Trophoblast cell (in vitro differentiated cells and primary cell): ENCODE results near the gene RPRML.

Experiments used
- DNase-seq, 2 donors: peaks; one replicate each; pipeline ENCODE4 v3.0.0-alpha.2; 2016
- H2AFZ ChIP-seq: 2 replicates; pipeline ENCODE4 v1.6.1; 2013; ENCODE audit warnings: low read length, moderate library complexity, mild to moderate bottlenecking; ENCODE audit not compliant: insufficient read depth, poor library complexity
- H2AK5ac ChIP-seq: 2 replicates; pipeline ENCODE4 v1.6.1; 2013; ENCODE audit warnings: mild to moderate bottlenecking, low read length
- H2BK120ac ChIP-seq: 2 replicates; pipeline ENCODE4 v1.6.1; 2013; ENCODE audit warnings: low read length, mild to moderate bottlenecking, moderate library complexity; ENCODE audit not compliant: insufficient read depth, poor library complexity
- H2BK12ac ChIP-seq: 2 replicates; pipeline ENCODE4 v1.6.1; 2013; ENCODE audit warnings: mild to moderate bottlenecking, low read length, moderate library complexity
- H2BK5ac ChIP-seq: 2 replicates; pipeline ENCODE4 v1.6.1; 2013; ENCODE audit warnings: low read length, low read depth, moderate library complexity, mild to moderate bottlenecking; ENCODE audit not compliant: poor library complexity
- H3K14ac ChIP-seq: 2 replicates; pipeline ENCODE4 v1.6.1; 2013; ENCODE audit warnings: mild to moderate bottlenecking, low read length
- H3K18ac ChIP-seq: 2 replicates; pipeline ENCODE4 v1.6.1; 2013; ENCODE audit warnings: mild to moderate bottlenecking, low read length
- H3K23ac ChIP-seq: 2 replicates; pipeline ENCODE4 v1.6.1; 2013; ENCODE audit warnings: low read length
- H3K27ac ChIP-seq: 2 replicates; pipeline ENCODE4 v1.5.1; 2013; ENCODE audit warnings: low read depth, mild to moderate bottlenecking, inconsistent platforms, low read length, moderate library complexity
- H3K27me3 ChIP-seq: 2 replicates; pipeline ENCODE4 v1.6.1; 2013; ENCODE audit warnings: inconsistent platforms, mild to moderate bottlenecking, low read length, moderate library complexity; ENCODE audit not compliant: insufficient read depth
- H3K36me3 ChIP-seq, 2 experiments: 1 replicate in 1 of 2; 2 replicates in 1 of 2; pipeline ENCODE4 v1.6.1; 2013; ENCODE audit warnings: low read length in 2 of 2, mild to moderate bottlenecking in 2 of 2, moderate library complexity in 1 of 2; ENCODE audit not compliant: insufficient read depth in 2 of 2, control insufficient read depth in 1 of 2
- H3K4ac ChIP-seq: 2 replicates; pipeline ENCODE4 v1.6.1; 2013; ENCODE audit warnings: low read depth, mild to moderate bottlenecking, low read length, moderate library complexity
- H3K4me1 ChIP-seq, 2 experiments: 1 replicate in 1 of 2; 2 replicates in 1 of 2; pipeline ENCODE4 v1.6.1; 2013; ENCODE audit warnings: low read length in 2 of 2, mild to moderate bottlenecking in 2 of 2, moderate library complexity in 1 of 2; ENCODE audit not compliant: insufficient read depth in 2 of 2, control insufficient read depth in 1 of 2
- H3K4me2 ChIP-seq: 2 replicates; pipeline ENCODE4 v1.6.1; 2013; ENCODE audit warnings: inconsistent platforms, mild to moderate bottlenecking, low read length, moderate library complexity
- H3K4me3 ChIP-seq: 2 replicates; pipeline ENCODE4 v1.5.1; 2013; ENCODE audit warnings: mild to moderate bottlenecking, low read depth, low read length, inconsistent platforms
- H3K79me1 ChIP-seq: one replicate; pipeline ENCODE4 v1.6.1; 2013; ENCODE audit warnings: low read length
- H3K79me2 ChIP-seq: 2 replicates; pipeline ENCODE4 v1.6.1; 2013; ENCODE audit warnings: low read length, mild to moderate bottlenecking; ENCODE audit not compliant: control insufficient read depth, insufficient read depth, poor library complexity
- H3K9ac ChIP-seq: 2 replicates; pipeline ENCODE4 v1.6.1; 2013; ENCODE audit warnings: mild to moderate bottlenecking, low read length
- H3K9me3 ChIP-seq: 2 replicates; pipeline ENCODE4 v1.6.1; 2013; ENCODE audit warnings: low read depth, mild to moderate bottlenecking, control low read depth, inconsistent platforms, low read length; ENCODE audit not compliant: insufficient read depth
- H4K12ac ChIP-seq: 2 replicates; pipeline ENCODE4 v1.6.1; 2013; ENCODE audit warnings: low read depth, mild to moderate bottlenecking, low read length, moderate library complexity
- H4K8ac ChIP-seq: 2 replicates; pipeline ENCODE4 v1.6.1; 2013; ENCODE audit warnings: low read depth, mild to moderate bottlenecking, low read length, moderate library complexity
- H4K91ac ChIP-seq: one replicate; pipeline ENCODE4 v1.6.1; 2013; ENCODE audit warnings: low read depth, mild to moderate bottlenecking, low read length, moderate library complexity
- WGBS: extraction: QIAGEN DNeasy Blood & Tissue Kit; methylation state at CpG from one replicate; pipeline ENCODE4 v1.1.7; 2013; ENCODE audit warnings: missing lambda C conversion rate; ENCODE audit not compliant: insufficient read length, insufficient coverage; ENCODE audit errors: extremely low coverage; 5-methylcytosine and 5-hydroxymethylcytosine counted together

Gene RPRML

DNA sequence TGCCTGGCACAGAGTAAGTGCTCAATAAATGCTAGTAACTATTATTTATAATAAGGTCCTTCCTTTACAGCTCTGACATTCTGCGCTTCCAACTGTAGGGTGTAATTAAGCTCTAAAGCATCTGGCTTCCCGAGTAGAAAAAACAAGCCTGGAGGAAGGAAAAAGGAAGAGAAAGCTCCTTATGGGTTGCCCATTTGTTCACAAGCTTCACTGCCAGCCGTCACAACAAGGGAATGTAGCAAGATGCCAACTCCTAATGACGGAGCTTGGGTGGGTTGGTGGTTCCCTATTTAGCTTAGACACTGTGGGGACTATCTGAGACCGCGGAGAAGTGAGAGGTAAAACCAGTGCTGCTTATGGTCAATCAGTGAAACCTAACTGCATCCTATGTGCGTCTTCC, 7.3 kb upstream of the RPRML start:
- DNase-seq, result no peak
- no peaks in the 10 kb centered on the region for H3K36me3 ChIP-seq
- H2BK5ac ChIP-seq, result no peak overlapping the region
- no peak overlapping the region for H4K8ac ChIP-seq
- H2BK120ac ChIP-seq, result no peak overlapping the region
- no peak overlapping the region for H4K12ac ChIP-seq
- H3K4ac ChIP-seq, result no peak overlapping the region
- no peak overlapping the region for H2AFZ ChIP-seq
- H3K4me2 ChIP-seq, result no peak overlapping the region
- H2BK12ac ChIP-seq, result no peak overlapping the region
- no peaks in the 10 kb centered on the region for H3K79me2 ChIP-seq
- H3K4me1 ChIP-seq, result no peaks in the 10 kb centered on the region
- no peak overlapping the region for H3K9ac ChIP-seq
- H3K23ac ChIP-seq, result no peak overlapping the region
- H3K4me3 ChIP-seq, result no peak overlapping the region
- no CpG with 5 or more reads among the region's 7 CpGs for WGBS
- H3K9me3 ChIP-seq, result no peaks in the 10 kb centered on the region
- no peak overlapping the region for H4K91ac ChIP-seq
- no peak overlapping the region for H2AK5ac ChIP-seq
- H3K27ac ChIP-seq, result no peak overlapping the region
- H3K79me1 ChIP-seq, result no peaks in the 10 kb centered on the region
- H3K27me3 ChIP-seq, result no peaks in the 10 kb centered on the region
- no peak overlapping the region for H3K14ac ChIP-seq
- no peak overlapping the region for H3K18ac ChIP-seq

DNA sequence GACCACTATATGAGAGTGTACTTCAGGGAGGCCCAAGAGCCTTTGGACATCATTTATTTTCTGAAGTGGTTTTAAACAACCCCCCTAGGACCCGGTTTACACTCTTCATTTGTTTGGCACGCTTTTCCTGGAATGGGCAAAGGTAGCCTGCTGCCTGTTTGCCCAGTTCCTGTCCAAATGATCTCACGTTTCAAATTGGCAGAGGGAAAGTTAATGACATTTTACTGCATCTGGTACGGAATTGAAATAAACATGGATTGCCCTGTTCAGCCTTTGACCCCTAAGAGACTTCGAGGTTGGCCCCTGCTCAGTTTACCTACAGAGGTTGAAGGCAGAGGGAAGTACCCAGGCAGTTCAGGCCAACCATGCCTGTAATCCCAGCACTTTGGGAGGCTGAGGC, 5.8 kb upstream of the RPRML start:
- H3K23ac ChIP-seq, result no peak overlapping the region
- H2BK120ac ChIP-seq, result no peak overlapping the region
- no peak overlapping the region for H4K12ac ChIP-seq
- no peaks in the 10 kb centered on the region for H3K36me3 ChIP-seq
- H2AFZ ChIP-seq, result no peak overlapping the region
- H4K8ac ChIP-seq, result no peak overlapping the region
- no peak overlapping the region for H4K91ac ChIP-seq
- H3K79me1 ChIP-seq, result no peaks in the 10 kb centered on the region
- no peak overlapping the region for H3K4ac ChIP-seq
- WGBS, result no CpG with 5 or more reads among the region's 5 CpGs
- H3K4me2 ChIP-seq, result no peak overlapping the region
- H3K9ac ChIP-seq, result no peak overlapping the region
- DNase-seq, result no peak
- no peaks in the 10 kb centered on the region for H3K4me1 ChIP-seq
- H3K27me3 ChIP-seq, result no peaks in the 10 kb centered on the region
- H3K14ac ChIP-seq, result no peak overlapping the region
- no peak overlapping the region for H2AK5ac ChIP-seq
- no peak overlapping the region for H2BK5ac ChIP-seq
- no peaks in the 10 kb centered on the region for H3K79me2 ChIP-seq
- H3K18ac ChIP-seq, result no peak overlapping the region
- no peak overlapping the region for H3K27ac ChIP-seq
- no peak overlapping the region for H3K4me3 ChIP-seq
- no peaks in the 10 kb centered on the region for H3K9me3 ChIP-seq
- H2BK12ac ChIP-seq, result no peak overlapping the region

DNA sequence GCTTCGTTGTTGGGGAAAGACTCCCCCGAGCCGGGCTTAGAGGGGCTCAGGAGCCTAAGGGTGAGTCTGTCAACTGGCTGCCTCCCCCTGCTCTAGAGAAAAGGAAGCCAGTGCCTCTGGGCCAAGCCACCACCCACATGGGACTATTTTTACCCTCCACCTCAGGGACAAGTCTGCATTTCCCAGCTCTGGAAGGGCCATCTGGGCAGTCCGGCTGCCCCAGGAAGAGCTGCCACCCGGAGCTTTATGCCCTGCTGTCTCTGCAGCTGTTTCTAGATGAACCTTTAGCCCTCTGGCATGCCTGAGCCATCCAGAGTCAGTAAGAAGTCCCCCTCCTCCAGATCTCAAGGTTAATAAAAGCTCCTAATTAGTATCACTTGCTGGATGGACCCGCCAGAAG, 5.3 kb upstream of the RPRML start:
- H3K9me3 ChIP-seq, result no peaks in the 10 kb centered on the region
- no peaks in the 10 kb centered on the region for H3K36me3 ChIP-seq
- H3K27ac ChIP-seq, result no peak overlapping the region
- no peak overlapping the region for H3K4me3 ChIP-seq
- no peak overlapping the region for H4K8ac ChIP-seq
- no peak overlapping the region for H2BK12ac ChIP-seq
- H2AFZ ChIP-seq, result no peak overlapping the region
- no peak overlapping the region for H4K91ac ChIP-seq
- DNase-seq, result no peak
- no peak overlapping the region for H2AK5ac ChIP-seq
- H3K4ac ChIP-seq, result no peak overlapping the region
- peaks cover 2% of the 10 kb centered on the region for H3K27me3 ChIP-seq
- H3K79me1 ChIP-seq, result no peaks in the 10 kb centered on the region
- H3K14ac ChIP-seq, result no peak overlapping the region
- no peak overlapping the region for H3K4me2 ChIP-seq
- no peak overlapping the region for H2BK5ac ChIP-seq
- H3K9ac ChIP-seq, result no peak overlapping the region
- no peaks in the 10 kb centered on the region for H3K79me2 ChIP-seq
- H3K4me1 ChIP-seq, result no peaks in the 10 kb centered on the region
- H3K23ac ChIP-seq, result no peak overlapping the region
- no peak overlapping the region for H4K12ac ChIP-seq
- WGBS, result no CpG with 5 or more reads among the region's 6 CpGs
- no peak overlapping the region for H3K18ac ChIP-seq
- H2BK120ac ChIP-seq, result no peak overlapping the region

DNA sequence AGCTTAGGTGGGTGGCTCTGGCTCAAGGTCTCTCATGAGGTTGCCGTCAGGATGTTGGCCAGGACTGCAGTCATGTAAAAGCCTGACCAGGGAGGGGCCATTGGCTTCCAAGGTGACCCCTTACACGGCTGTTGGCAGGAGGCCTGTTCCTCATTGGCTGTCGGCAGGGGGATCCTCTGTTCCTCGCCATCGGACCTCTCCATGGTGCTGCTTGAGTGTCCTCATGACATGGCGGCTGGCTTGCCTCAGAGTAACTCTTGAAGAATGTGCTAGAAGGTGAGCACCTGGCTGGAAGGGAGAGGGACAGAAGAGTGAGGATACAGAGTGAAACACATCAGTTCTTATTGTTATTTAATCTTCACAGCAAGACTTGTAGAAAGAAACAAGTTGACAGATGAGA, 4.7 kb upstream of the RPRML start:
- H3K4me1 ChIP-seq, result peaks cover 3 to 5% of the 10 kb centered on the region in 2 experiments
- H3K23ac ChIP-seq, result no peak overlapping the region
- no CpG with 5 or more reads among the region's 6 CpGs for WGBS
- H2AK5ac ChIP-seq, result no peak overlapping the region
- DNase-seq, result no peak
- H3K79me1 ChIP-seq, result peaks cover 1% of the 10 kb centered on the region
- no peak overlapping the region for H3K14ac ChIP-seq
- H4K12ac ChIP-seq, result no peak overlapping the region
- H4K8ac ChIP-seq, result no peak overlapping the region
- no peak overlapping the region for H3K27ac ChIP-seq
- H3K9ac ChIP-seq, result no peak overlapping the region
- no peak overlapping the region for H4K91ac ChIP-seq
- H2BK12ac ChIP-seq, result no peak overlapping the region
- H3K4me2 ChIP-seq, result no peak overlapping the region
- H3K79me2 ChIP-seq, result no peaks in the 10 kb centered on the region
- H3K4me3 ChIP-seq, result no peak overlapping the region
- no peak overlapping the region for H2BK120ac ChIP-seq
- no peak overlapping the region for H2BK5ac ChIP-seq
- H2AFZ ChIP-seq, result no peak overlapping the region
- no peaks in the 10 kb centered on the region for H3K36me3 ChIP-seq
- peaks cover 8% of the 10 kb centered on the region for H3K27me3 ChIP-seq
- H3K4ac ChIP-seq, result no peak overlapping the region
- H3K18ac ChIP-seq, result no peak overlapping the region
- H3K9me3 ChIP-seq, result no peaks in the 10 kb centered on the region
